Measurements from ENCODE around the gene AKR1B15.

DNA sequence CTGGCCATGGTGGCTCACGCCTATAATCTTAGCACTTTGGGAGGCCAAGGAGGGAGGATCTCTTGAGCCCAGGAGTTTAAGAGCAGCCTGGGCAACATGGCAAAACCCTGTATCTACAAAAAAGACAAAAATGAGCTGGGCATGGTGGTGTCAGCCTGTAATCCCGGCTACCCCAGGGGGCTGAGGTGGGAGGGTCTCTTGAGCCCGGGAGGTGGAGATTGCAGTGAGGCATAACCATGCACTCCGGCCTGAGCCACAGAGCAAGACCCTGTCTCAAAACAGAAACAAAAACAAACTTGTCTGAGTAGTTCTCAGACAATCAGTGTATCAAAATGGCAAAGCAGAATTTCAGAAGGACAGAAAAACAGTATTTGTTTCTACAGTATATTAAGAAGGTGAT is 52.5 kb downstream of the AKR1B15 start:
- TF ChIP-seq, protein P1, sequence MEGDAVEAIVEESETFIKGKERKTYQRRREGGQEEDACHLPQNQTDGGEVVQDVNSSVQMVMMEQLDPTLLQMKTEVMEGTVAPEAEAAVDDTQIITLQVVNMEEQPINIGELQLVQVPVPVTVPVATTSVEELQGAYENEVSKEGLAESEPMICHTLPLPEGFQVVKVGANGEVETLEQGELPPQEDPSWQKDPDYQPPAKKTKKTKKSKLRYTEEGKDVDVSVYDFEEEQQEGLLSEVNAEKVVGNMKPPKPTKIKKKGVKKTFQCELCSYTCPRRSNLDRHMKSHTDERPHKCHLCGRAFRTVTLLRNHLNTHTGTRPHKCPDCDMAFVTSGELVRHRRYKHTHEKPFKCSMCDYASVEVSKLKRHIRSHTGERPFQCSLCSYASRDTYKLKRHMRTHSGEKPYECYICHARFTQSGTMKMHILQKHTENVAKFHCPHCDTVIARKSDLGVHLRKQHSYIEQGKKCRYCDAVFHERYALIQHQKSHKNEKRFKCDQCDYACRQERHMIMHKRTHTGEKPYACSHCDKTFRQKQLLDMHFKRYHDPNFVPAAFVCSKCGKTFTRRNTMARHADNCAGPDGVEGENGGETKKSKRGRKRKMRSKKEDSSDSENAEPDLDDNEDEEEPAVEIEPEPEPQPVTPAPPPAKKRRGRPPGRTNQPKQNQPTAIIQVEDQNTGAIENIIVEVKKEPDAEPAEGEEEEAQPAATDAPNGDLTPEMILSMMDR (IDR thresholded peaks at IDR 0.05), result no peak
- TF ChIP-seq YY1 (IDR thresholded peaks at IDR 0.05; ENCODE audit: low read depth), result no peak
- TF ChIP-seq EZH2phosphoT487 (IDR thresholded peaks at IDR 0.05; ENCODE audit: borderline replicate concordance, low read depth), result no peak
- TF ChIP-seq NRF1 (IDR thresholded peaks at IDR 0.05; ENCODE audit: low read depth, low read length), result no peak
- no peak for TF ChIP-seq POLR2AphosphoS5 (IDR thresholded peaks at IDR 0.05; ENCODE audit: low read depth, low read length)
- no peak for TF ChIP-seq ELF1 (IDR thresholded peaks at IDR 0.05)
- no peak for TF ChIP-seq REST (IDR thresholded peaks at IDR 0.05; ENCODE audit: low read depth, low read length)
- no peak for TF ChIP-seq EP300 (IDR thresholded peaks at IDR 0.05; ENCODE audit: borderline replicate concordance in 1 of 2, low read depth in 1 of 2, low read length in 1 of 2)
- TF ChIP-seq FOXM1 (IDR thresholded peaks at IDR 0.05; ENCODE audit: low read depth), result no peak

All from SK-N-SH (cell line).